GM06990 (cell line): ENCODE data around the gene NFKB1.
"Not testable (repeated sequence)": the region's sequence is repeated elsewhere in the genome, so short reads cannot be mapped to it uniquely, and the experiment has no call there.

ENCODE experiments used
- DNase-seq: peaks from one replicate; pipeline ENCODE4 v3.0.0-alpha.2; 2011; ENCODE audit not compliant: insufficient read length; ENCODE audit errors: extremely low read depth
- H3K27me3 ChIP-seq: replicated peaks from 2 replicates; pipeline ENCODE4 v1.6.0; 2011; ENCODE audit warnings: low read length; ENCODE audit not compliant: control insufficient read depth, insufficient read depth
- H3K36me3 ChIP-seq: 2 replicates; pipeline ENCODE4 v1.5.1; 2011; ENCODE audit warnings: low read length; ENCODE audit not compliant: control insufficient read depth, insufficient read depth
- H3K4me3 ChIP-seq: replicated peaks from 2 replicates; pipeline ENCODE4 v1.5.1; 2011; ENCODE audit warnings: low read depth, mild to moderate bottlenecking, control low read depth, low read length
- TF ChIP-seq, protein P1 (sequence below): IDR thresholded peaks from 2 replicates; pipeline ENCODE4 v1.5.1; 2011; ENCODE audit warnings: low read length, control low read depth, mild to moderate bottlenecking, inconsistent platforms; ENCODE audit not compliant: insufficient read depth, poor library complexity, severe bottlenecking

NFKB1 gene

DNA sequence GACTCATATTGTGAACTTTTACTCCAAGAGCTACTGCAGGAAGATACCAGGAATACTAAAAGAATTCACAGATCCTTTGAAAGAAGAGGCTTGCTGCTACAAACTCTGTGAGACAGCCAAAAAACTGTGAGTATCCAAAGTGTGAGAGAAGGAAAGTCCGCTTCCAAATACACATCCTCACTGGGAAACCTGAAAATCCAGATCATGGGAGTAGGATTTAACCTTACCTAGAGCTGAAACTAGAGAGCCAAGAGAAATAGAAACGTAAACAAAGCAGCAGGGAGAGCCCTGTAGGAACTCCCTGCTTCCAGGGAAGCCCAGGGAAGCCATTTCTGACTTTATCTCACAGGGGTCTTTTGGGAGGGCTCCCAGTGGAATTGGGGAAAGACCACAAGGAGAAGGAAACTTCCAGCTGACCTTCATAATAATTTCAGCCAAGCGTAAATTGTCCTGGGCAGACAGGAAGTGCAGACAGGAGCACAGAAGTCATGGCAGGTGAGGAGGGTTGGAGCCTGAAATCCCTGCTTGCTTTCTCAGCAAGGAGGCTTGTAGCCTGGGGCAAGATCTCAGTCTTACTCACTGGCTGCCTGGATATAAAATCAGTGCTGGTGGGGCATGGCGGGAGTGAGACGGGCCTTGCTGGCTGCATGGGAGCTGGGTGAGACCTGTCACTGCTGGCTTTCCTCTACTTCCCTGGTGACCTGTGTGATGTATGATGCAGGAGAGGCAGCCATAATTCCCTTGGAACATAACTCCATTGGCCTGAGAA, 26.2 kb upstream of the NFKB1 start:
- DNase-seq, result no peak
- no peaks in the 10 kb centered on the region for H3K27me3 ChIP-seq
- H3K36me3 ChIP-seq, result no peaks in the 10 kb centered on the region
- TF ChIP-seq, protein P1, sequence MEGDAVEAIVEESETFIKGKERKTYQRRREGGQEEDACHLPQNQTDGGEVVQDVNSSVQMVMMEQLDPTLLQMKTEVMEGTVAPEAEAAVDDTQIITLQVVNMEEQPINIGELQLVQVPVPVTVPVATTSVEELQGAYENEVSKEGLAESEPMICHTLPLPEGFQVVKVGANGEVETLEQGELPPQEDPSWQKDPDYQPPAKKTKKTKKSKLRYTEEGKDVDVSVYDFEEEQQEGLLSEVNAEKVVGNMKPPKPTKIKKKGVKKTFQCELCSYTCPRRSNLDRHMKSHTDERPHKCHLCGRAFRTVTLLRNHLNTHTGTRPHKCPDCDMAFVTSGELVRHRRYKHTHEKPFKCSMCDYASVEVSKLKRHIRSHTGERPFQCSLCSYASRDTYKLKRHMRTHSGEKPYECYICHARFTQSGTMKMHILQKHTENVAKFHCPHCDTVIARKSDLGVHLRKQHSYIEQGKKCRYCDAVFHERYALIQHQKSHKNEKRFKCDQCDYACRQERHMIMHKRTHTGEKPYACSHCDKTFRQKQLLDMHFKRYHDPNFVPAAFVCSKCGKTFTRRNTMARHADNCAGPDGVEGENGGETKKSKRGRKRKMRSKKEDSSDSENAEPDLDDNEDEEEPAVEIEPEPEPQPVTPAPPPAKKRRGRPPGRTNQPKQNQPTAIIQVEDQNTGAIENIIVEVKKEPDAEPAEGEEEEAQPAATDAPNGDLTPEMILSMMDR, result no peak
- H3K4me3 ChIP-seq, result no peak overlapping the region

- Histone ChIP-seq H3K4me3 (no peak overlapping the region), H3K27me3 (no peaks in the 10 kb centered on the region)
- no peak for DNase-seq
Observed at GRCh38 chr4:102477657-102478056, 23.5 kb upstream of the NFKB1 start.

DNA sequence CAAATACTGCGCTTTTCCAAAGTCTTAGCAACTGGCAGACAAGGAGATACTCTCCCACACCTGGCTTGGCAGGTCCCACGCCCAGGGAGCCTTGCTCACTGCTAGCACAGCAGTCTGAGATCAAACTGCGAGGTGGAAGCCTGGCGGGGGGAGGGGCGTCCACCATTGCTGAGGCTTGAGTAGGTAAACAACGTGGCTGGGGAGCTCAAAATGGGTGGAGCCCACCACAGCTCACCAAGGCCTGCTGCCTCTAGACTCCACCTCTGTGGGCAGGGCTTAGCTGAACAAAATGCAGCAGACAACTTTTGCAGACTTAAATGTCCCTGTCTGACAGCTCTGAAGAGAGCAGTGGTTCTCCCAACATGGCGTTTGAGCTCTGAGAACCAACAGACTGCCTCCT, 23.0 kb upstream of the NFKB1 start:
- TF ChIP-seq, protein P1, result no peak
- H3K27me3 ChIP-seq, result no peaks in the 10 kb centered on the region
- H3K4me3 ChIP-seq, result no peak overlapping the region
- H3K36me3 ChIP-seq, result no peaks in the 10 kb centered on the region
- no peak for DNase-seq

More at GRCh38 chr4:102477657-102478056, 23.5 kb upstream of the NFKB1 start:
- no peaks in the 10 kb centered on the region for H3K36me3 ChIP-seq
- TF ChIP-seq, protein P1, result no peak

DNA sequence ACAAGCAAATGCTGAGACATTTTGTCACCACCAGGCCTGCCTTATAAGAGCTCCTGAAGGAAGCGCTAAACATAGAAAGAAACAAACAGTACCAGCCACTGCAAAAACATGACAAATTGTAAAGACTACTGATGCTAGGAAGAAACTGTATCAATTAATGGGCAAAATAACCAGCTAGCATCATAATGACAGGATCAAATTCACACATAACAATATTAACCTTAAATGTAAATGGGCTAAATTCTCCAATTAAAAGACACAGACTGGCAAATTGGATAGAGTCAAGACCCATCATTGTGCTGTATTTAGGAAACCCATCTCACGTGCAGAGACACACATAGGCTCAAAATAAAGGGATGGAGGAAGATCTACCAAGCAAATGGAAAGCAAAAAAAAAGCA, 21.3 kb upstream of the NFKB1 start:
- H3K4me3 ChIP-seq, H3K36me3 ChIP-seq, H3K27me3 ChIP-seq, DNase-seq: not testable (repeated sequence)

DNA sequence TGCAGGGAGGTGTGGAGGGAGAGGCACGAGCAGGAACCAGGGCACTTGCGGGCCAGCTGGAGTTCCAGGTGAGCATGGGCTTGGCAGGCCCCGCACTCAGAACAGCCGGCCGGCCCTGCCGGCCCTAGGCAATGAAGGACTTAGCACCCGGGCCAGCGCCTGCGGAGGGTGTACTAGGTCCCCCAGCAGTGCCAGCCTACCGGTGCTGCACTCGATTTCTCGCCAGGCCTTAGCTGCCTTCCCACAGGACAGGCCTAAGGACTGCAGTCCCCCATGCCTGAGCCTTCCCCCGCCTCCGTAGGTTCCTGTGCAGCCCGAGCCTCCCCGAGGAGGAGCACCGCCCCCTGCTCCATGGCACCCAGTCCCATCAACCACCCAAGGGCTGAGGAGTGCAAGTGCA, 18.0 kb upstream of the NFKB1 start:
- Histone ChIP-seq H3K36me3 (no peaks in the 10 kb centered on the region), H3K27me3 (no peaks in the 10 kb centered on the region), H3K4me3 (no peak overlapping the region)
- no peak for DNase-seq
- TF ChIP-seq, protein P1, result no peak

DNA sequence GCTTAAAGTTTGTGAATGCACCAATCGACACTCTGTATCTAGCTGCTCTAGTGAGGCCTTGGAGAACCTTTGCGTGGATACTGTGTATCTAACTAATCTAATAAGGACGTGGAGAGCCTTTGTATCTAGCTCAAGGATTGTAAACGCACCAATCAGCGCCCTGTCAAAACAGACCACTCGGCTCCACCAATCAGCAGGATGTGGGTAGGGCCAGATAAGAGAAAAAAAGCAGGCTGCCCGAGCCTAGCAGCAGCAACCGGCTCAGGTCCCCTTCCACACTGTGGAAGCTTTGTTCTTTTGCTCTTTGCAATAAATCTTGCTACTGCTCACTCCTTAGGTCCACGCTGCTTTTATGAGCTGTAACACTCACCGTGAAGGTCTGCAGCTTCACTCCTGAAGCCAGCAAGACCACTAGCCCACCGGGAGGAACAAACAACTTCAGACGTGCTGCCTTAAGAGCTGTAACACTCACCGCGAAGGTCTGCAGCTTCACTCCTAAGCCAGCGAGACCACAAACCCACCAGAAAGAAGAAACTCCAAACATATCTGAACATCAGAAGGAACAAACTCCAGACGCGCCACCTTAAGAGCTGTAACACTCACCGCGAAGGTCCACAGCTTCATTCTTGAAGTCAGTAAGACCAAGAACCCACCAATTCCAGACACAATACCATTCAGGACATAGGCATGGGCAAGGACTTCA, 17.0 kb upstream of the NFKB1 start:
- H3K4me3 ChIP-seq, DNase-seq, H3K36me3 ChIP-seq, H3K27me3 ChIP-seq: not testable (repeated sequence)
